ENCODE measurements around the gene AAGAB.

The AAGAB gene

DNA sequence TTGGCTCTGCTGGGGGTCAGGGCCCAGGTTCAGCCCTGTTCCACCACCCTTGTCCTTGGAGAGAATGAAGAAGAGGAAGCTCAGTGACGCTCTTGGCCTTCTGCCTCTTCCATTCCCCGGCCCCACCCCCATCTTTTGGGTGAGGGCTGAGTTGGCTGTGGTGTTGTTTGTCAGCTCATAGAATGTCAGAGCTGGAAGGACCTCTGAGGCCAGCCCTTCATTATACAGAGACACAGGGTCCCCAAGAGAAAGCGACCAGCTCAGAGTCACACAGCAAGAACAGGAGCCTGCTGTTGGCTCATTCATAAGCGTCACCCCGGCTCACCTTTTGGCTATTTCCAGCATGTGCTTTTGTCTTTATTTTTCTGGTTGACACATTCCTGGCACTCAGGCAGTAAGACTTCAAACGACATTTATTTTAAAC is 68.2 kb downstream of the AAGAB start:
- FAIRE-seq: no peak

- no peak for FAIRE-seq
Observed at GRCh38 chr15:67185621-67186225, 68.7 kb downstream of the AAGAB start.

DNA sequence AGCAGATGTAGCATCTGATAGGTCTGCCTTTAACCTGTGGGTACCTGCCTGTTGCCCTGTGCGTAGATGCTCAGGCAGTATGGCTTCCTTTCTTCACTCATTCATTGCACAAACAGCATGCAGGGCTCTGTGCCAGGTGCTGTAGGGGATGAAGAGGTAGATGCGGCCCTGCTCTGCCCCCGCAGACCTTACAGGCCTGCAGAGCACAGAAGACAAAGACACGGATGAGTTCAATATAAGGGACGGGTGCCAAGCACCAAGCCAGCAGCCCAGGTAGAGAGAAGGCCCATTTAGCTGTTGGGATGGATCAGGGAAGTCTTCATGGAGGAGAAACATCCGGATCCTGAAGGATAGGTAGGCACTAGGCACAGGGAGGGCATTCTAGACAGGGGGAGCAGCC is 69.4 kb downstream of the AAGAB start:
- FAIRE-seq: no peak

DNA sequence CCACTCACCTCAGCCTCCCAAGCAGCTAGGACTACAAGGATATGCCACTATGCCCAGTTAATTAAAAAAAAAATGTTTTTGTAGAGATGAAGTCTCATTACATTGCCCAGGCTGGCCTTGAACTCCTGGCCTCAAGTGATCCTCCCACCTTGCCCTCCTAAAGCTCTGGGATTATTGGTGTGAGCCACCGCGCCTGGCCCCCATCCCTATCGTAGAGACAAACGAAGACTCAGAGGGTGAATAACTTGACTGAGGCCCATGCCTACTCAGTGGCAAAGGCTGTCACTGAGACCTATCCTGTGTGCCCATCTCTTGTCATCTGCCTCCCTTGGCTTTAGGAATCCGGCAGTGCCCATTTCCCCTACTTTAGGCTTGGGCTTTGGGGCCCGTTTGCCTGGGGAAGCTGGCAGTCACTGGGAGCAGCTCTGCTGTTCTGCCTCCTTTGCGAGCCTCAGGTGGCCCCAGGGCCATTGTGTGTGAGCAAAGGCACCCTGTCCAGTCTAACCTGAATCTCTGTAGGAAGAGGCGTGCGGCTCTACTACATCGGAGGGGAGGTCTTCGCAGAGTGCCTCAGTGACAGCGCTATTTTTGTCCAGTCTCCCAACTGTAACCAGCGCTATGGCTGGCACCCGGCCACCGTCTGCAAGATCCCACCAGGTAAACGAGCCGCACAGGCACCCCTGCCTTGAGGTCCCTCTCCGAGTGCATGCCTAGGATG is 70.1 kb downstream of the AAGAB start:
- no peak for FAIRE-seq

DNA sequence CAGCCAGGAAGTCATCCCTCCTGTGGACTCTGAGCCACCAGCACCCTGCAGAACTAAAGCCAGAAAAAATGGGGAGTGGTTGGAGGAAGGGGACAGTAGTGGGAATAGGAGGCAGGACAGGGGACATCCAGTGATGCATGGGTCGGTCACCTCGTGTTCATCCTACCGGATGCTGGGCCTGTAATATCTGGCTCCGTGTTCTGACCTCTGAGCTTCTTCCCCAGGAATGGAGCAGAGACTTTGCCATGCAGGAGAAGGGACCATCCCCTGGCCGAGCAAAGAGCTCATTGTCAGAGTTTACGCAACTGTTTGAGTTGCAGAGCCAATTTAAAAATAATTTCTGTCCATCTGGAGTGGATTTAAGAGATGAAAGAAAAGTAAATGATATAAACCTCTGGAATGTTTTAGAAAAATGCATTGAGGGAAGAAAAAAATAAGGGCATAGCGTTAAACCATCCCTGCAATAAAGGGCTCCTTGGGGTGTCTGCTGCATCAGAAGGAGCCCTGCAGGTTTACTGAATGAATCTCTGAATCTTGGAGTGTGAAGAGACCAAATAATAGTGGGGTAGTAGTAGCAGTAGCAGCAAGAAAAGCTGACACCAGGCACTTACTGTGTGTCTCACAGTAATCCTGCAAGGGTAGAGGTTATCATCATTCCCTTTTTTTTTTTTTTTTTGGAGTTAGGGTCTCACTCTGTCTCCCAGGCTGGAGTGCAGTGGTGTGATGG is 70.9 kb downstream of the AAGAB start:
- no peak for FAIRE-seq

DNA sequence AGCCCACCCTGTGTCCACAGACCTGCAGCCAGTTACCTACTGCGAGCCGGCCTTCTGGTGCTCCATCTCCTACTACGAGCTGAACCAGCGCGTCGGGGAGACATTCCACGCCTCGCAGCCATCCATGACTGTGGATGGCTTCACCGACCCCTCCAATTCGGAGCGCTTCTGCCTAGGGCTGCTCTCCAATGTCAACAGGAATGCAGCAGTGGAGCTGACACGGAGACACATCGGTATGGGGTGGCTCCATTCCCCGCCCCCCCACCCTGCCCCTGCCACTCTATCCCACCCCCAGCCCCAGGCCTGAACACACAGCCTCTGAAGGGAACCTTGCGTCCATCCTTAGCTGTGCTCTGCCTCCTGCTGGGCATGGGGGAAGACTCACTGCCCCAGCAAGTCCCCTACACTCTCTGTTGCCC is 73.2 kb downstream of the AAGAB start:
- FAIRE-seq: no peak

- FAIRE-seq: no peak
Observed at GRCh38 chr15:67180514-67181191, 73.8 kb downstream of the AAGAB start.

DNA sequence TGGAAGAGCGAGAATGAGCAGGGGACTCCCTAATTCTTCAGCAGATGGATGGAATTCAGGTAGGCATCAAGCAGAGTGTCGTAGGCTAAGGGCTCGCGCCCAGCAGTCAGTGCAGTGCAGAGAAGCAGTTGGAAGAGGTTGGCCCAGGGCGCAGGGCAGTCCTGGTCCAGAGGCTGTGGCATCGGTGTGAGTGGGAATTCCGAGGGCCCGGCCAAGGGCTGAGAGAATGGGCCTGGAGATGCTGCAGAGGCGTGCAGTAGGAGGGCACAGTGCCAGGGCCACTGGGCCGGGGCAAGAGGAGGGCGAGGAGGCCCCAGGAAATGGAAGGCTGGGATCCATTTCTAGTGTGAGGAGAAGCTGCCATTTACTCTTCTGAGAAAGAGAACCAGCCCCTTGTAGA is 74.4 kb downstream of the AAGAB start:
- no peak for FAIRE-seq

GRCh38 chr15:67179411-67179995 is 75.0 kb downstream of the AAGAB start:
- no peak for FAIRE-seq

GRCh38 chr15:67178569-67179210 is 75.8 kb downstream of the AAGAB start:
- no peak for FAIRE-seq

DNA sequence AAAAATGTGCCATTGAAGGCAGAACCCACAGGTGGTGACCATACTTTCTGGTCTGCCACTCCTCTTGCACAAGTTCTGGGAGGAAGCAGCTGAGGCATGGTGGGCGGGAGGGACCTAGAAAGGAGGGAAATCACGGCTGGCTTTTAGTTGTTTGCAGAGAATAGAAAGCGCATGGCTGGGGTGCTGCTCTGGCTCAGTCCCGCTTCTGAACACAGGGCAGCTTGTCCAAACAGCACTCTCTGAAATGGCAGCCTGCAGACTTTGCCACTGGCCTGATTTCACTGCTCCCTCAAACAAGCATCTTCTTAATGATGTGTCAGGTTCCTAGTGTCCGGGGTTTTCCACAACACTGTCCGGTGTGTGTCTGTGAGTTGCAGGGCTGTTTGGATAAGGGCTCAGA is 76.7 kb downstream of the AAGAB start:
- no peak for FAIRE-seq

DNA sequence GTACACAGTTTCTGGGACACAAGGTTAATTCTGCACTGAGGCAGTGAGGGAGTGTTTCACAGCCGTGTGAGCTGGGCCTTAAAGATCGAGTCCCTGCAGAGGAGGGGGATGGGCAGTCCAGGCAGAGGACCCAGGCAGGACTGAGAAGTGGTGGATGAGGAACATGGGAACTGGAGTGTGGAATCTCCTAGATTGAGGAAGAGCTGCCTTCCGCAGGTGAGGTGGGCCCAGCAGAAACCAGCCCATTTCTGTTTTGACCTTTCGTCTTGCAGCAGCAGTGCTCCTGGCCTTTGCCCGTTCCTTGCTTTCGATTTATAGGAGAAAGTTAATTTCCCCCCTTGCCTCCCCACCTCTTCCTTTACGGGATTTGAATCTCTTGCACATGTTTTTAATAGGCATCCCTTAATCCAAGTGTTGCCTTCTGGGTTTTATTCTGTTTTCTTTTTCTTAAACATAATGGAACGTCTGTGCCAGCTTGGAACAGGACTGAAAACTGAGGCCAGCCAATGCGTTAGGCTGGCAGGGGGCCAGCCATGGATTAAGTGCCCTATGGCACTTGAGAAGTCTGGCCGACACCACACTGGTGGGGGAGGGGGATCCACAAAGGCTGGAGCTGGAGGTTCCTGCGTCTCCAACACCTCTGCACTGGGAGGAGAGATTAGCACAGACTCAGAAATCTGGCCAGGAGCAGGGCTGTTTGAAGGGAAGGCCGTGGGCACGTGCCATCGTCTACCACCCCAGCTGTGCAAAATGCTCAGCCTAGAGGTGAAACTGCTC is 78.1 kb downstream of the AAGAB start:
- FAIRE-seq: no peak

GRCh38 chr15:67175643-67176071 is 78.8 kb downstream of the AAGAB start:
- FAIRE-seq: no peak

DNA sequence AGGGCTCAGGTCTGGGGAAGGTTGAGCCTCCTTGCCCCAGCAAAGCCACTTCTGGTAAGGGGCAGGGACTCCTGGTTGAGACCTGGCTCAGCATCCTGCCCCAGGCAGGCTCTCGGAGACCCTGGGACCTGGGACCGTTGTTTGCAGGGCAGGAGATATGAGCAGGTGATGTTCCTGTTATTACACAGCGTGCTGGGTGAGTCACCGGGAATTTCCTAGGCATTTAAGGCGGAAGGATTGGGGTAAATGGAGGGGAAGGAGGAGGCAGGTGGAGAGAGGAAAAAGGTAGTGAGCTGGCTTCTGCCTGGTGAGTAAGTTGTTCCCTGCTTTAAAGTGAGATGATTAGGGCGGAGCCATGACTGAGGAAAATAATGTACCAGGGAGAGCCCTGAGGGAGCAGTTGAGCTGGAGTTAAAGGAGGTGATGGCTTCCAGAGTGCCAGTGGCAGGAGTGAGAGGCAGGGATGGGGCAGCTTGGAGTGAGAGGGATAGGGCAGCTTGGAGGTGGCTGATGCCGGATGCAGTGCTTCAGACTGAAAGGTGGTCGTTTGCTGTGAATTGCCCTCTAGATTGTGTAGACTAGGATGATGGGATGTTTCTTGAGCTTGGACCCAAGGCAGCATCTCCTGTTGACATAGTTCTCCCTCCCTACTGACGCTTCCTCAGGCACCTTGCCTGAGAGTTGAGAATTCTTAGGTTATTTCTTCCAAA is 79.4 kb downstream of the AAGAB start:
- FAIRE-seq: no peak

DNA sequence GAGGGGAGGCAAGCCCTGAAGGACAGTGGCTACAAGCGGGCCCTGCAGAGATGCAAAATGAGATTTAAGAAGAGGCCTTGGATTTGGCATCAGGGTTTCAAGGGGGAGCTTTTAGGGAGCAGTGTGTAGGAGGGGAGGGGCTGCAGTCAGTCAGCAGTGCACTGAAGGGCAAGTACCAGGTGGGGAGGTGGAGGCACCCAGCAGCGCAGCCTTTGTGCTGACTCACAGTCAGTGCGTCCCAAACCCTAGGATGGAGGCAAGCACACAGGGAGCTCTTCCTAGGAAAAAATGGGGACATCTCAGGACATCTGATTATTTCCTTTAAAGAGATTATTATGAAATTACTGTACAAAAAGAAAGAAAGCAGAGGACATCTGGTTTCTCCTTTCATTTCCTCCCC is 80.0 kb downstream of the AAGAB start:
- no peak for FAIRE-seq

GRCh38 chr15:67173786-67174185 is 80.7 kb downstream of the AAGAB start:
- FAIRE-seq: no peak

GRCh38 chr15:67173005-67173404 is 81.5 kb downstream of the AAGAB start:
- no peak for FAIRE-seq

GRCh38 chr15:67172172-67172571 is 82.3 kb downstream of the AAGAB start:
- FAIRE-seq: no peak

DNA sequence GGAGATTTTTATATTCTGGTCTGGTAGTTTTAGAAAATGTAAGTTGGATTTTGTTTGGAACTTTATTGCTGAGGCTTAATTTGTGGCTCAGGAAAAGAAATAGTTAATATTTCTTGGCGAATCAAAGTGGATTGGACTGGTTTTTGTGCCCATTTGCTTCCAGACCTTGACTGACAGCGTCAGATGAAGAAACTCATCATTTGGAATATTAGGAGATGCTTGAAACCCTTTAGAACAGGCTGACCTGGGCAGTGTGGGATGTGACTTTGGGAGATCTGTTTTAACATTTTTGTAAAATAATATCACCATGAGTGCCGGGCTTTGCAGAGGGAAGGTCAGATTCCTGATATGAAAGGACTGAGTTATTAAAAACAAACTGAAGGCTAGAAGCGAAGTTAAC is 83.0 kb downstream of the AAGAB start:
- FAIRE-seq: no peak

DNA sequence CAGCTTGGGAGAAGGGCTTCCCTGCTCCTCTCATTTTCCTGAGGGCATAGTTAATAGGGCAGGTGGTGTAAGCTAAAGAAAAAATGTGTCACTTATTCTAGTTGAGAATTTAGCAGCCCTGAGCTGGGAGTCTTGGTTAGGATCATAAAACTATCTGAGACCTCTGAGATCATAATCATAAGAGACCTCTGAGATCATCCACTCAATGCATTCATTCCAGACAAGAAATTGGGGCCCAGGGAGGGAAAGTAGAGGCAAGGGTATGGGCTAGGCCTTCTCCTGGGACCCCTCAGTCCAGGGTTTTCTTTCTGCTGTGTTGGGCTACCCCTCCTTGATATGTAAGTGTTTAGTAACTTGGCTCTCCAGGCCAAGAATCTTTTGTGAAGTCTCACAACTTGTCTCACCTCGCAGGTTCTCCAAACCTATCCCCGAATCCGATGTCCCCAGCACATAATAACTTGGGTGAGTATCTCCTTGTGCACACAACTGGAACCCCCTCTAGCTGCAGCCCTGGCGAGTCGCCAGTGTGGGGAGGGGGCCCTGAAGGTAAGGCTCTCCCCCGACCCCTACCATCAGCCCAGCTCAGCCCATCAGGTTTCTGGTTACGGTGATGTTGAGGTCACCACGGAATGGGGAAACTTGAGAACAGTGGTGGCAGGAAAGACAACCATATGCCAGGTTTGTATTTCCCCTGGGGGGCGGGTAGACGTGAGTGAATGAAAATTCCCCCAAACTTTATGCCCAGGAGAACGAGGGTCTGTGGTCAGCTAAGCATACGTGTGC is 84.1 kb downstream of the AAGAB start:
- FAIRE-seq: no peak

Data from colon (tissue), 2 donors.